Left ventricle myocardium inferior (tissue), 1 donor: ENCODE data around the gene SMTN. TPM values are rescaled to one million over a fixed set of nuclear protein-coding genes. Genes with fewer than 3 reads are reported as not detected.
"Not testable (repeated sequence)": the region's sequence is repeated elsewhere in the genome, so short reads cannot be mapped to it uniquely, and the experiment has no call there.

Experiments
- DNase-seq: peaks from one replicate; pipeline ENCODE4 v3.0.0-alpha.2; 2020
- H3K27ac ChIP-seq: fragments of 200-600 bp; replicated peaks from 2 replicates; pipeline ENCODE4 v1.8.0; 2021
- H3K27me3 ChIP-seq: fragments of 200-600 bp; 2 replicates; pipeline ENCODE4 v1.8.0; 2021; ENCODE audit warnings: low read depth
- H3K36me3 ChIP-seq: fragments of 200-600 bp; 2 replicates; pipeline ENCODE4 v1.8.0; 2021
- H3K4me1 ChIP-seq: fragments of 200-600 bp; 2 replicates; pipeline ENCODE4 v1.8.0; 2021
- H3K4me3 ChIP-seq: fragments of 200-600 bp; 2 replicates; pipeline ENCODE4 v1.8.0; 2021; ENCODE audit warnings: mild to moderate bottlenecking, moderate library complexity
- H3K9me3 ChIP-seq: fragments of 200-600 bp; replicated peaks from 2 replicates; pipeline ENCODE4 v1.8.0; 2021
- intact Hi-C: fragments of 100-400 bp; cut with micrococcal nuclease; formaldehyde crosslinking; loops from one replicate; pipeline ENCODE4 v1.11.0; 2022
- total RNA-seq: library from RNA; stranded (reverse); fragmentation: NEBNext Ultra II Directional; extraction: Animal tissue kit (Norgen Biotek cat#: 25700); gene quantifications from one replicate; pipeline ENCODE4 v1.2.1, GENCODE V29; 2021
- TF ChIP-seq, protein P1 (sequence below): fragments of 200-600 bp; IDR thresholded peaks from 2 replicates; pipeline ENCODE4 v1.8.0; 2021; ENCODE audit warnings: antibody characterized with exemption, mild to moderate bottlenecking, borderline replicate concordance
- donor health status: DM: no; HTN: yes; CAD: no; lungs with severe emphysema.

Gene SMTN
- total RNA-seq, 1 donor from 2014 or later: 245 TPM

DNA sequence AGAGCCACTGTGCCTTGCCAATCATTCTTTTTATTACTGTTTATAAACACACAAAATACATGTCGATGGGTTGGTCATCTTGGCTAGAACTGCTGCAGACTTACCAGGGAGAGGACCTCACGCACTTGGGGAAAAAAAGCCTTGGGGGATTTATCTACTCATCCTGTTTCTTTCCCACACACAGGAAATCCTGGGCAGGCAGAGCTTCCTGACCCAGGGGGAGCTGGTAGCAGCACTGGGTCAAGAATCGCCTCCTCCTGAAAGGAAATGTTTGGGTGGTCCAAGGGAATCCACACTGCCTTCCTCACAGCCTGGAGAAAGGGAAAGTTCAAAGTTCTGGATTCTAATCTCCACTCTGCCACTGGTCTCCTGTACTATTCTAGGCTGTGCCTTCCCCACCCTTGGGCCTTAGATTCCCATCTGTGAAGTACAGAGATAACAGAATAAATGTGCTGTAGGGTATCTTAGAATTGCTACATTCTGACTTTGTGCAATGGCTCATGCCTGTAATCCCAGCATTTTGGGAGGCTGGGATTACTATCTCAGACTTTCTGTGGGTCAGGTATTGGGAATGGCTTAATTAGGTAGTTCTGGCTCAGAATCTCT, 31.2 kb upstream of the SMTN start:
- TF ChIP-seq, protein P1, sequence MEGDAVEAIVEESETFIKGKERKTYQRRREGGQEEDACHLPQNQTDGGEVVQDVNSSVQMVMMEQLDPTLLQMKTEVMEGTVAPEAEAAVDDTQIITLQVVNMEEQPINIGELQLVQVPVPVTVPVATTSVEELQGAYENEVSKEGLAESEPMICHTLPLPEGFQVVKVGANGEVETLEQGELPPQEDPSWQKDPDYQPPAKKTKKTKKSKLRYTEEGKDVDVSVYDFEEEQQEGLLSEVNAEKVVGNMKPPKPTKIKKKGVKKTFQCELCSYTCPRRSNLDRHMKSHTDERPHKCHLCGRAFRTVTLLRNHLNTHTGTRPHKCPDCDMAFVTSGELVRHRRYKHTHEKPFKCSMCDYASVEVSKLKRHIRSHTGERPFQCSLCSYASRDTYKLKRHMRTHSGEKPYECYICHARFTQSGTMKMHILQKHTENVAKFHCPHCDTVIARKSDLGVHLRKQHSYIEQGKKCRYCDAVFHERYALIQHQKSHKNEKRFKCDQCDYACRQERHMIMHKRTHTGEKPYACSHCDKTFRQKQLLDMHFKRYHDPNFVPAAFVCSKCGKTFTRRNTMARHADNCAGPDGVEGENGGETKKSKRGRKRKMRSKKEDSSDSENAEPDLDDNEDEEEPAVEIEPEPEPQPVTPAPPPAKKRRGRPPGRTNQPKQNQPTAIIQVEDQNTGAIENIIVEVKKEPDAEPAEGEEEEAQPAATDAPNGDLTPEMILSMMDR: no peak
- Histone ChIP-seq H3K27me3 (no peaks in the 10 kb centered on the region), H3K4me3 (no peak overlapping the region), H3K9me3 (peaks cover 4% of the 10 kb centered on the region), H3K27ac (peak overlapping the region; percentile 88), H3K36me3 (no peaks in the 10 kb centered on the region), H3K4me1 (peaks cover 80% of the 10 kb centered on the region)
- DNase-seq: no peak
- intact Hi-C loops: loop anchor here (5.0 kb wide), 1 partner anchor 32 kb away; the partner anchor contains the start of gene SMTN

DNA sequence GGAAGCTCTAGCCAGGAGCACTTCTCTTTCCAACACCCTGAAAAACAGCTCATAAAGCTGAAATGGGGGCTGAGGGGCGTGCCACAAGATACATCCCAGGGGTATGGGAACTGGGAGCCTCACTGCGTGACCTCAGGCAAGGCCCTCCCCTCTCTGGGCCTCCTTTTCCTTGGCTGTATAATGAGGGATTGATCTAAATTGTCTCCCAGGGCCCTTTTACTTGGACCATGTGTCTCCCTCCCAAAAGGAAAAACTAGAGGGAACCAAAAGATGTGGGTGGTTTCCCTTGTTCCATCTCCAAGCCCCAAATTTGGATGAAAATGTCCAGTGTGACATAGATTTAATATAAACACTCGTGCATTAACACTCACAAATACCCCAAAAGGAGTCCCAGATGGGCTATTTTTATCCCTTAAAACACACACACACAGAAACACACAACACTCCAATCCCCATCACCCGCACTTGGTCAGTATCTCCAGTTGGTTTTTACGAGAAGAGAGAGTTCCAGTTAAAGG, 25.9 kb upstream of the SMTN start:
- TF ChIP-seq, protein P1: no peak
- Histone ChIP-seq H3K27ac (peak overlapping the region; percentile 80), H3K27me3 (no peaks in the 10 kb centered on the region), H3K36me3 (no peaks in the 10 kb centered on the region), H3K4me1 (peaks cover 40% of the 10 kb centered on the region), H3K4me3 (no peak overlapping the region), H3K9me3 (no peaks in the 10 kb centered on the region)
- DNase-seq: no peak
- intact Hi-C loops: no loop called here

DNA sequence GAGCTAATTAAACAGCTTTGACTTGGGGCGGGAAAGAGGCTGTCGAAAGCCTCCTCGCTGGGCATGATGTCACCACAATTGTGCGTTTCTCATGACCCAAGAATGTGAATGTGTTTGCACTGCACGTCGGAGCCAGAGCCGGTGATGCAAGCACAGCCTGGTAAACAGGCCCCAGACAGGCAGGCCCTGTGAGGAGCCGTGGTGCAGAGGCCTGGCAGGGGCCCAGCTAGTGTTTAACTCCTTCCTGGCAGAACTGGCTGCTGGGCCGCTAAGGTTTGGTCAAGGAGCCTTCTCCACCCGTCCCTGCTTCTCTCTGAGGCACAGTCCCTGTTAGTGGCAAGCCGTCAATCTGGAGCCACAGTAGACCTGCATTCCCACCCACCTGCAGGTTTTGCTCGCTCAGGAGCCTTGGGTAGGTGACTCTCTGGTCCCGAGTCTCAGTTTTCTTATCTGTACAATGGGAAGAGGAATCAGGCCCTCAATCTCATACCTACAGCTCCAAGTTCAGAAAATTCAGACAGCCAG, 25.4 kb upstream of the SMTN start:
- Histone ChIP-seq H3K27me3 (no peaks in the 10 kb centered on the region), H3K4me1 (peaks cover 35% of the 10 kb centered on the region), H3K4me3 (no peak overlapping the region), H3K9me3 (no peaks in the 10 kb centered on the region), H3K27ac (peak overlapping the region; percentile 80), H3K36me3 (no peaks in the 10 kb centered on the region)
- TF ChIP-seq, protein P1: no peak
- DNase-seq: peak; percentile 85
- intact Hi-C loops: no loop called here

DNA sequence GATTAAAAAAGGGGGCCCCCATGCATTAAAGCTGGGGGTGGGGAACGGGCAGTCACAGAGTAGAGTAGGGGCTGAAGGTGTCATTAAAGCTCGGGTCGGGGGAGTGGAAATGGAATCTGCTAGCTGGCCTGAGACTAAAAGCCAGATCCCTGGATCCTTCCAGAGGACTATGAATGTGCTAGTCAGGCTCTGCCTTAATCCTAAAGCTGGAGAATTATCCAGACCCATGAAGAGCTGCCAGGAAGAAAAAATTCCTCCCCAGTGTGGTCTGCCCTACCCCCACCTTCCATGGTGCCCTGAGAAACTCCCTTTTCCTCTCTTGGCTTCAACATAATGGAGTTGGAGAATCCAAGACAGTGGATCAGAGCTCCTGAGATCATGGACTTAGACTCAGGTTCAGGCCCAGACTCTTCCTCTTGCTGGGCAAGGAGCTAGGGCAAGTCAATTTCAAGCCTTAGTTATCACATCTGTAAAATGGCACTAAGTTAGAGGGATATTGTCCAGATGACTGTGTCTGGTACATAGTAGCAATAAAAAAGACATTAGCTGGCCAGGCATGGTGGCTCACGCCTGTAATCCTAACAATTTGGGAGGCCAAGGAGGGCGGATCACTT, 24.0 kb upstream of the SMTN start:
- no peaks in the 10 kb centered on the region for H3K36me3 ChIP-seq
- TF ChIP-seq, protein P1: no peak
- peak overlapping the region; percentile 80 for H3K27ac ChIP-seq
- no peaks in the 10 kb centered on the region for H3K27me3 ChIP-seq
- H3K4me1 ChIP-seq: peaks cover 27% of the 10 kb centered on the region
- DNase-seq: no peak
- no peak overlapping the region for H3K4me3 ChIP-seq
- no peaks in the 10 kb centered on the region for H3K9me3 ChIP-seq
- intact Hi-C loops: no loop called here

DNA sequence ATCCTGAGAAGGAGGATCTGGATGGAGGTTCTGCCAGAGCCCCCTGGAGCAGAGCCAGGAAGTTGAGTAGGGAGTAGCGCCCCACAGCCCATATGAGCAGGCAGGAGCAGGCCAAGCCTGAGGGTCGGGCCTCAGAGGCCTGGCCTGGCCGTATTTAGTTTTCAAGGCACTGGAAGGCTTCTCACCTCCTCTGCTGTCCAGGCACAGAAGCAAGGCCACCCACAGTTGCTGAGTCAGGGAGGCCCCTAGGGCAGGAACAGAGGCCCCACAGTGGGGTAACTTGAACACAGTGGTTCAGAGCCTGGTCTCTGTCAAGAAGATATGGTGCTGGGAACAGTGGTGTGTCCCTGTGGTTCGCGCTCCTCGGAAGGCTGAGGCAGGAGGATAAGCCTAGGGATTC, 21.5 kb upstream of the SMTN start:
- intact Hi-C loops, H3K4me3 ChIP-seq, H3K27me3 ChIP-seq, H3K27ac ChIP-seq, DNase-seq, H3K36me3 ChIP-seq, H3K9me3 ChIP-seq: not testable (repeated sequence)
- H3K4me1 ChIP-seq: peaks cover 13% of the 10 kb centered on the region
